ENCODE results near the gene MAML2.

- TF ChIP-seq EZH2phosphoT487 (IDR thresholded peaks at IDR 0.05; ENCODE audit: borderline replicate concordance, low read depth, low read length), result no peak
- TF ChIP-seq, protein P1, sequence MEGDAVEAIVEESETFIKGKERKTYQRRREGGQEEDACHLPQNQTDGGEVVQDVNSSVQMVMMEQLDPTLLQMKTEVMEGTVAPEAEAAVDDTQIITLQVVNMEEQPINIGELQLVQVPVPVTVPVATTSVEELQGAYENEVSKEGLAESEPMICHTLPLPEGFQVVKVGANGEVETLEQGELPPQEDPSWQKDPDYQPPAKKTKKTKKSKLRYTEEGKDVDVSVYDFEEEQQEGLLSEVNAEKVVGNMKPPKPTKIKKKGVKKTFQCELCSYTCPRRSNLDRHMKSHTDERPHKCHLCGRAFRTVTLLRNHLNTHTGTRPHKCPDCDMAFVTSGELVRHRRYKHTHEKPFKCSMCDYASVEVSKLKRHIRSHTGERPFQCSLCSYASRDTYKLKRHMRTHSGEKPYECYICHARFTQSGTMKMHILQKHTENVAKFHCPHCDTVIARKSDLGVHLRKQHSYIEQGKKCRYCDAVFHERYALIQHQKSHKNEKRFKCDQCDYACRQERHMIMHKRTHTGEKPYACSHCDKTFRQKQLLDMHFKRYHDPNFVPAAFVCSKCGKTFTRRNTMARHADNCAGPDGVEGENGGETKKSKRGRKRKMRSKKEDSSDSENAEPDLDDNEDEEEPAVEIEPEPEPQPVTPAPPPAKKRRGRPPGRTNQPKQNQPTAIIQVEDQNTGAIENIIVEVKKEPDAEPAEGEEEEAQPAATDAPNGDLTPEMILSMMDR (conservative IDR thresholded peaks at IDR 0.05; ENCODE audit: low read length), result no peak
These were observed 88.9 kb downstream of the MAML2 start for GRCh38 chr11:96254087-96254486.
